Activated T-cell treated with anti-CD3 and anti-CD28 coated beads, Interleukin-2, amount 50 U/mL, for 4 hours (primary cell): ENCODE data around the gene TMPRSS3. TPM values are rescaled to one million over a fixed set of nuclear protein-coding genes. Genes with fewer than 3 reads are reported as not detected.

Experiments
- ATAC-seq, 2 donors: fragments of 200-7000 bp; cut with Tn5 transposase; one replicate each; pipeline ENCODE4 v1.10.0; 2021
- DNase-seq: peaks from one replicate; pipeline ENCODE4 v3.0.0-alpha.2; 2020
- H3K27me3 Mint-ChIP-seq: one replicate; pipeline ENCODE4 v1.8.0; 2021; ENCODE audit warnings: low read depth, mixed read lengths
- H3K36me3 Mint-ChIP-seq: one replicate; pipeline ENCODE4 v1.8.0; 2022; ENCODE audit warnings: mixed read lengths; ENCODE audit not compliant: insufficient read depth
- H3K4me1 Mint-ChIP-seq: one replicate; pipeline ENCODE4 v1.8.0; 2021; ENCODE audit warnings: low read depth, mixed read lengths
- H3K4me3 Mint-ChIP-seq: one replicate; pipeline ENCODE4 v1.8.0; 2021; ENCODE audit warnings: mild to moderate bottlenecking, moderate library complexity, mixed read lengths
- H3K9me3 Mint-ChIP-seq: one replicate; pipeline ENCODE4 v1.8.0; 2021; ENCODE audit warnings: mixed read lengths
- total RNA-seq, 3 donors: library from RNA; stranded (reverse); gene quantifications; one replicate each; pipeline ENCODE4 v1.2.1, GENCODE V29; 2021

The TMPRSS3 gene
- total RNA-seq, 3 donors from 2014 or later = 2.0 to 2.6 (median 2.1) TPM

DNA sequence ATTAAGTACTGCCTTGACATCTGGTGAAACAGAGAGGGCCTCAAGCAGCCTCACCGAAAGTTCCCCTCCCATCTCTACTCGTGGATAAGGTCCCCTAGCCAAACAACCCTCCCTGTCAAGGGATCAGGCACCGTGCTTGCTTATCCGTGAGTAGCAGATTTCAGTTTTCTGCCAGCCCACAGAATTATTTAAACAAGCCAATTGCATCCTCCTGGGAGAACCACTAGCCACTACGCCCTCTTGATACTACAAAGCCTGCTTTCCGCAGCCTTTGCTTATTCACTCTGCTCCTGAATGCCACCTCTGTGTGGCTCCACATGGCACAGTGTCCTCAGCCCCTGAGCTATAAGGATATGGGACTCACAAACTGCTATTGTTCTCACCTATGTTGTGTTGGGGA lies 39.2 kb downstream of the TMPRSS3 start:
- Mint-ChIP-seq H3K4me1 (no peaks in the 10 kb centered on the region), H3K36me3 (no peaks in the 10 kb centered on the region), H3K27me3 (no peaks in the 10 kb centered on the region), H3K9me3 (peaks cover 13% of the 10 kb centered on the region), H3K4me3 (no peak overlapping the region)
- no peak for ATAC-seq
- DNase-seq = no peak

DNA sequence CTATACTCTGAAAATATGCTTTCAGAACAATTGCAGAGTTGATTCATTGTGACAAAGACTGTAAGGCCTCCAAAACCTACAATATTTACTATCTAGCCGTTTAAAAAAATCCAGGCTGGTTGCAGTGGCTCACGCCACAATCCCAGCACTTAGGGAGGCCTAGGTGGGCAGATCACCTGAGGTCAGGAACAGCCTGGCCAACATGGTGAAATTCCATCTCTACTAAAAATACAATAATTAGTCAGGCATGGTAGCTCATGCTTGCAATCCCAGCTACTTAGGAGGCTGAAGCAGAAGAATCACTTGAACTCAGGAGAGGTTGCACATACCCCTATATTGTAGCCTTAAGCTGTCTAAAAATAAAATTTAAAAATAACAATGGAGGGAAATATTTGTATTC lies 39.8 kb downstream of the TMPRSS3 start:
- Mint-ChIP-seq H3K36me3 (no peaks in the 10 kb centered on the region), H3K4me3 (no peak overlapping the region), H3K27me3 (no peaks in the 10 kb centered on the region), H3K9me3 (peaks cover 13% of the 10 kb centered on the region), H3K4me1 (no peaks in the 10 kb centered on the region)
- ATAC-seq = no peak
- DNase-seq = no peak

DNA sequence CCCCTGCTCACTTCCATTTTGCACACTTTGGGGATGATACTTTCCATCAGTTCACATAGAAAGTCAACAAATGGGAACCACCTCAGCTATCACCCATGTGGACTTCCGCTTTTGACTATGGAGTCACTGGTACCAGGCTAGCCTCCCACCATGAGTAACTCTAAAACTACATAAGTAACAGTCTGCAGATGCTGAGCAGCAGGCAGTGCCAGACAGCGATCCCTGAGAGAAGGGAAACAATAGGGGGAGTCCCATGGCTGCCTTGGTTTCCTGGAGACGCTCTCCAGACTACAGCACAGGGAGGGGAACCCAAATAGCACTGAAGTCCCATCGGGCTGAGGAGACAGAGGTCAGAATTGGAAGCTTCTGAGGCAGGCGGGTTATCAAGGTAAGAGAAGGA lies 42.2 kb downstream of the TMPRSS3 start:
- no peak overlapping the region for H3K4me3 Mint-ChIP-seq
- H3K36me3 Mint-ChIP-seq = no peaks in the 10 kb centered on the region
- no peak for ATAC-seq
- DNase-seq = no peak
- H3K9me3 Mint-ChIP-seq = peaks cover 13% of the 10 kb centered on the region
- H3K4me1 Mint-ChIP-seq = no peaks in the 10 kb centered on the region
- no peaks in the 10 kb centered on the region for H3K27me3 Mint-ChIP-seq

DNA sequence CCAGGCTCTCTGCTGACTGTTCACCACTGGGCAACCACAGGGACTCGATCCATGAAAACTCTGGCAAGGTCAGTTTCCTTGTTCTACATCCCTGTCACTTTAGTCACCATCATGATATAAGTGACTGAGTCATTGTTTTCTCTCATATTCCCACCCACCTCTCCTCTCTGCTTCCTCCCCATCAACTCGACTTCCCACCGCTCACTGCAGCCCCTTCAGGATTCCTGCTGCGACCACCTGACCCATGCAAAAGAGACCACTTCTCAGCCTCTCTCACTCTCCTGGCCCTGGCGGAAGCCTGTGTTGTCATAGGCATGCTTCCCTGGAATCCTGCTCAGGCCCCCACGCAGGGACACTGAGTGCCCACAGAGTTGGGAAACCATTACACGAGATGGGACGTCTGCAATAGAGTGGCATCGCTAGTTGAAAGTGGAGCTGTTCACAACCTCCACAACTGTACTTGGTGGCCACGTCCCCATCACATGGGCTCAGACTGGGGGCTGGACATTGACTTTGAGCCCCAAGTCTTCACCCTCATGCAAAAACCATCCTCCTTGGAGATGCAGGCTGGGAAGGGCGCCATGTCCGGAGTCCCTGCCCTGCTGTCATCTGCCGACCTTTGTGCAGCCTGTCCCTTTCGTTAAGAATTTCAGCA lies 43.3 kb downstream of the TMPRSS3 start:
- DNase-seq (no peak), ATAC-seq (no peak)
- Mint-ChIP-seq H3K36me3 (no peaks in the 10 kb centered on the region), H3K4me1 (no peaks in the 10 kb centered on the region), H3K27me3 (no peaks in the 10 kb centered on the region), H3K9me3 (peaks cover 13% of the 10 kb centered on the region), H3K4me3 (no peak overlapping the region)

DNA sequence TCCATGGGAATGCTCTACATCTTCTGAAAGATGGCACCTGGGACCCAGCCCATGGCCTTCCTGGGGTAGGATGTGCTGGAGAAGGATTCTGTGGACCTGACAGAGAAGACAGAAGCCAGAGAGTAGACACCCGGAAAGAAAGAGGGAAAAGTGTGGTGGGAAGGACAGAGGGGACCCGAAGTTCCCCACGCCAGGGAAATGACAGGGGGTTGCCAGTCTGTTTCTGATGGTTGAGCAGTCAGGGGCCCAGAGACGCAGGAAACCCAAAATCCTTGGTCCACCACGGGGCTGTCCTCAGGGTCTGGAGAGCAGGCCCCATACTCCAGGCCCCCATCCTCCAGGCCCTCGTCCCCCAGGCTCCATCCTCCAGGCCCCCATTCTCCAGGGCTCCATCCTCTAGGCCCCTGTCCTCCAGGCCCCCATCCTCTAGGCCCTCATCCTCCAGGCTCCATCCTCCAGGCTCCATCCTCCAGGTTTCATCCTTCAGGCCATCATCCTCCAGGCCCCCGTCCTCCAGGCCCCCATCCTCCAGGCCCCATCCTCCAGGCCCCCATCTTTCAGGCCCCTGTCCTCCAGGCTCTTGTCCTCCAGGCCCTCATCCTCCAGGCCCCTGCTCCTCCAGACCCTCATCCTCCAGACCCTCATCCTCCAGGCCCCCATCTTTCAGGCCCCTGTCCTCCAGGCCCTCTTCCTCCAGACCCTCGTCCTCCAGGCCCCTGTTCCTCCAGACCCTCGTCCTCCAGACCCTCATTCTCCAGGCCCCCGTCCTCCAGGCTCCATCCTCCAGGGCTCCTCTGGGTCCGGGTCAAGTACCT lies 44.0 kb downstream of the TMPRSS3 start:
- Mint-ChIP-seq H3K27me3 (no peaks in the 10 kb centered on the region), H3K4me1 (no peaks in the 10 kb centered on the region), H3K36me3 (no peaks in the 10 kb centered on the region), H3K9me3 (peaks cover 13% of the 10 kb centered on the region), H3K4me3 (no peak overlapping the region)
- no peak for ATAC-seq
- DNase-seq = no peak

DNA sequence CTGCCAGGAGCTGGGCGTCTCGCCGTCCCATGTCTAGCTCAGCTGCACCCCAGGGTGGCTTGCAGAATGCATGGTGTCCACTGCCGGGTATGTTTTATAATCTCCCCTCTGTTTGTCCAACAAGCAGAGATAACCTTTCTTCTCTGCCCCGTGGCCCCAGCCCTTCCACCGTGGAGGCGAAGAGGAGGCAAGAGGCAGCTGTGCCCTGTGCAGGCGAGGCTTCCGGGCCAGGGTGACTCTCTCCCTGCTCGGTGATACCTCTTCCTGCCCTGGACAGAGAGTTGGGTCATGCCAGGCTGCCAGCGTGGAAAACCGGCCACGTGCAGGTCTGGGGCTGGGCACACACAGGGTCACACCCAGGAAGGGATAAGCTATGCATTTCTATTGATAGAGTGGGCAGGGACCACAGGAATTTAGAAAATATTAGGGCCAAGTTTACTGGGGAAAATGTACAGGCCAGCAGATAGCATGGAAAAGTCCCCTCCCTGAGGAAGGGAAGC lies 44.9 kb downstream of the TMPRSS3 start, which contains the start of gene TFF2:
Gene TFF2 (minus strand): TSS at position 68 of the 500 bp plus-strand sequence. CDS start 37 bp downstream, at position 31.
- Mint-ChIP-seq H3K4me1 (no peaks in the 10 kb centered on the region), H3K4me3 (no peak within 1 kb of the TSS), H3K36me3 (no peaks in the 10 kb centered on the region), H3K9me3 (peaks cover 13% of the 10 kb centered on the region), H3K27me3 (no peaks in the 10 kb centered on the region)
- no peak for DNase-seq
- ATAC-seq = no peak

DNA sequence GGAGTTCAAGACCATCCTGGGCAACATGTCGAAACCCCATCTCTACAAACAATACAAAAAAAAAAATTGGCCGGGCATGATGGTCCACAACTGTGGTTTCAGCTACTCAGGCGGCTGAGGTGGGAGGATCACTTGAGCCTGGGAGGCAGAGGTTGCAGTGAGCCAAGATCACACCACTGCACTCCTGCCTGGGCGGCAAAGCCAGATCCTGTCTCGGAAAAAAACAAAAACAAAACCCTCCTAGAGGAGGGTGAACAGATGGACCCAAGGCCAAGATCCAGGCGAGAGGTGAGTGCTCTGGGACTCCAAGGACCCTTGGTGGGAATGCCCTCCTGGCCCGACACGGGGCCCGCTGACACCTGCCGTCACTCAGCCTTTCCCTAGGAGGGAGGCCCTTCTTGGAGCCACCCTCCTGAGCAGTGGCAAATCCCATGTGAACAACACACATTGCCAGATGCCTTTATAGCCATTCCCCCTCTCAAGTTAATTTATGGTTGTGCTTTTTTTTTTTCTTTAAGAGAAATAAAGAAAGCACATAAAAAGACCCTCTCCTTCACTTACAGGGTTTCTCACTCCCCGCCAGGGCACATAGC lies 45.4 kb downstream of the TMPRSS3 start:
- H3K27me3 Mint-ChIP-seq = no peaks in the 10 kb centered on the region
- ATAC-seq = no peak
- H3K9me3 Mint-ChIP-seq = peaks cover 13% of the 10 kb centered on the region
- H3K4me3 Mint-ChIP-seq = no peak overlapping the region
- no peaks in the 10 kb centered on the region for H3K36me3 Mint-ChIP-seq
- no peaks in the 10 kb centered on the region for H3K4me1 Mint-ChIP-seq
- no peak for DNase-seq

DNA sequence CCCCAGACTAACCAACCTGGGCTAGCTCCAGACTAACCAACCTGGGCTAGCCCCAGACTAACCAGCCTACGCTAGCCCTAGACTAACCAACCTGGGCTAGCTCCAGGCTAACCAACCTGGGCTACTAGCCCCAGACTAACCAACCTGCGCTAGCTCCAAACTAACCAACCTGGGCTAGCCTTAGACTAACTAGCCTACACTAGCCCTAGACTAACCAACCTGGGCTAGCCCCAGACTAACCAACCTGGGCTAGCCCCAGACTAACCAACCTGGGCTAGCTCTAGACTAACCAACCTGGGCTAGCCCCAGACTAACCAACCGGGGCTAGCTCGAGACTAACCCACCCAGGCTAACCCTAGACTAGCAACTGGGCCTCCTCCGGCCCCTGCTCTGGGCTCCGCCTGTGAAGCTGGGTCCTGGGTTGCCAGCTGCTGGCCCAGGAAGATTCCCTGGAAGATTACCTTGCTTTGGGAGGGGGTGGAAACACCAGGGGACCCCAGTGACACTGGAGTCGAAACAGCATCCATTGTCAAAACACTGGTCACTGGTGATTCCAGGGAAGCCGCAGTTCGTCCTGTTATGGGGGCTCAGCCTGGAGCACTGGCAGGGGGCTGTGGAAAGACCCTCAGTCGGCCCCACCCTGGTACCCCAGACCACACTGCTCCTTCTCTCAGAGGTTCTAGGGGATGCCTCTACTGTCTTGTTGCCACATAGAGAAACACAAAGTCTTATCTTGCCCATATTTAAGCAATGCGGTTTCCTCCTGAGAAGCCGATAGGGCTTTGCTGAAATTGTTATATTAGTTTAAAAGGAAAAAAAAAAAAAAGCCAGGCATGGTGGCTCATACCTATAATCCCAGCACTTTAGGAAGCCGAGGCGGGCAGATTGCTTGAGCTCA lies 46.2 kb downstream of the TMPRSS3 start:
- no peak for DNase-seq
- Mint-ChIP-seq H3K4me3 (no peak overlapping the region), H3K27me3 (no peaks in the 10 kb centered on the region), H3K36me3 (no peaks in the 10 kb centered on the region), H3K4me1 (no peaks in the 10 kb centered on the region), H3K9me3 (peaks cover 8% of the 10 kb centered on the region)
- ATAC-seq = no peak

DNA sequence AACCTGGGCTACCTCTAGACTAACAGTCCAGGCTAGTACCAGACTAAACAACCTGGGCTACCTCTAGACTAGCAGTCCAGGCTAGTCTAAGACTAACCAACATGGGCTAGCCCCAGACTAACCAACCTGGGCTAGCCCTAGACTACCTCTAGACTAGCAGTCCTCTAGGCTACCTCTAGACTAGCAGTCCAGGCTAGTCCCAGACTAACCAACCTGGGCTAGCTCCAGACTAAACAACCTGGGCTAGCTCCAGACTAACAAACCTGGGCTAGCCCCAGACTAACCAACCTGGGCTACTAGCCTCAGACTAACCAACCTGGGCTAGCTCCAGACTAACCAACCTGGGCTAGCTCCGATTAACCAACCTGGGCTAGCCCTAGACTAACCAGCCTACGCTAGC lies 47.1 kb downstream of the TMPRSS3 start:
- Mint-ChIP-seq H3K27me3 (no peaks in the 10 kb centered on the region), H3K36me3 (no peaks in the 10 kb centered on the region), H3K4me1 (no peaks in the 10 kb centered on the region), H3K9me3 (peaks cover 2% of the 10 kb centered on the region), H3K4me3 (no peak overlapping the region)
- no peak for DNase-seq
- no peak for ATAC-seq

DNA sequence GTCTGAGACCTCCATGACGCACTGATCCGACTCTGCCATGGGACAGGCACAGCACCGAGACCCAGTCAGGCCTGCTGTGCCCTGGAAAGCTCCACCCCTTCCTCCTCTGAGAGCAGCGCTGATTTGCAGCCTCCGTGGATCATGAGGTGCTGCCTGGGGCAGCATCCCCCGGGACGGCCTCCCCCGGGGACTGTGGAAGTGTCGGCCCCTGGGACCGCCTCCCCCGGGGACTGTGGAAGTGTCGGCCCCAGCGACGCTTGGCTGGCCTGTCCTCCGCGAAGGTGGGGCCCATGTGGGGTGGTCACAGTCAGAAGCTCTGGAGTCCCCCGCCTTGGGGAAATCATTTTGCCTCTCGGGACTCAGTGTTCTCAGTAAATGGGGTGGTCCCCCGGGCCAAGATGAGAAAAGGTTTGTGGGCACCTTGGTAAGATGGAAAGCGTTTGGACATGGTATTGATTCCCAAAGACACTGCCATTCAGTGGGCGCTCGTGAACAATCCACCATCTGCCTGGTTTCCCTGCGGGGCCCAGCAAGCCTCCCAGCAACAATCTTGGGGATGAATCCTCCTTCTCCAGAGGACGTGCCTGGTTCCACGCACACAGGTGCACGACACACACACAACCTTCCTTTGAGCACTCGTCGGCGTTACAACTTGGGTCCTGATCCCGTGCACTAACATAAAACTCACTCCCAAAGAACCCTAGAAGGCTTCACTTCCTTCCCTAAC lies 48.1 kb downstream of the TMPRSS3 start:
- H3K4me1 Mint-ChIP-seq = no peaks in the 10 kb centered on the region
- no peak overlapping the region for H3K4me3 Mint-ChIP-seq
- DNase-seq = no peak
- no peaks in the 10 kb centered on the region for H3K9me3 Mint-ChIP-seq
- H3K27me3 Mint-ChIP-seq = no peaks in the 10 kb centered on the region
- H3K36me3 Mint-ChIP-seq = no peaks in the 10 kb centered on the region
- no peak for ATAC-seq

DNA sequence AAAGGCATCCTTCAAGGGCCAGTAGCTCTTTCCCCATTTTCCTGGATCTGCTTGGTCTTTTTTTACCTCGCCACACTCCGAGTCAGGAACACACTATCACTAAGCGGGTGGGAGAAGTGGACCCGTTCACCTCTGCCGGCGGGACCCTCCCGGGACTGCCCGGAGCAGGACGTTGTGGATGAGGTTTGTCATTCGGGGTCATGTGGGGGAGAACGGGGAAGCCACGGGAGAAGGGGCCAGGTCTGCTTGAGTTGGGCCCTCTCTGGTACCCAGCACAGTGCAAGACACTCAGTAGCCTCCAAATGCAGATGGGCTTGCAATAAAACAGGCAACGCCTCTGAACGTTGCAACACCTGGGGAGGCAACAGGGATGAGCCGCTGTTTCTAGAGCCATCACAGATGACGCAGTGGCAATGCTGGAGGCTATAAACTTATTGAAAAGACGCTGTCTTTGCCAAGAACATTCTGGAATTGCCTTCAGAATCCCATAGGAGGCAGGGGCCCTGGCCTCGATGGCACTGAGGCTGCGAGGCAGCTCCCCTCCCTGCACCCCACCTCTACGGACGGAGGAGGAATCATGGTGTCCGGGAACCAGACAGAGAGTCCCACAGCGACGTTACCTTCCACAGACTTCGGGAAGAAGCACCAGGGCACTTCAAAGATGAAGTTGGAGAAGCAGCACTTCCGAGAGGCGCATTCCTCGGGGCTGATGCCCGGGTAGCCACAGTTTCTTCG lies 48.8 kb downstream of the TMPRSS3 start:
- Mint-ChIP-seq H3K4me1 (no peaks in the 10 kb centered on the region), H3K27me3 (no peaks in the 10 kb centered on the region), H3K4me3 (no peak overlapping the region), H3K9me3 (no peaks in the 10 kb centered on the region), H3K36me3 (no peaks in the 10 kb centered on the region)
- DNase-seq (no peak), ATAC-seq (no peak)

DNA sequence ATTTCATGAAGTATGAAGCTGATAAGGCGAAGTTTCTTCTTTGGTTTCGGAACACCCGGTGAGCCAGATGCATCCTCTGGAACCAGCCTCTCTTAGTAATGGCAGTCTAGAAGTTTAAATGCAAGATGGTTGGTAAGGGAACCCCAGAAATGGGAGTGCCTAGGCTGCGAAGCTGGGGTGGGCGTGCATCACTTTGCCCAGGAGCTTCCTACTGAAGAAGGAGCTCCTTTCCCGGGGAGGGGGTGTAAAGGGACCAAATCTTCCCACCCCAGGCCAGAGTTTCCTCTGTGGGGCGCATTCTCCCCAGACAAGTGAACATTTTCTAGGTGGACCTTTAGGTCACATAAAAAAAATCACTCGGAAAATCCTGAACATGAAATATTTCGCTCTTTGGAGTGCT lies 49.4 kb downstream of the TMPRSS3 start:
- Mint-ChIP-seq H3K4me3 (no peak overlapping the region), H3K36me3 (no peaks in the 10 kb centered on the region), H3K9me3 (no peaks in the 10 kb centered on the region), H3K27me3 (no peaks in the 10 kb centered on the region), H3K4me1 (no peaks in the 10 kb centered on the region)
- DNase-seq (no peak), ATAC-seq (no peak)

DNA sequence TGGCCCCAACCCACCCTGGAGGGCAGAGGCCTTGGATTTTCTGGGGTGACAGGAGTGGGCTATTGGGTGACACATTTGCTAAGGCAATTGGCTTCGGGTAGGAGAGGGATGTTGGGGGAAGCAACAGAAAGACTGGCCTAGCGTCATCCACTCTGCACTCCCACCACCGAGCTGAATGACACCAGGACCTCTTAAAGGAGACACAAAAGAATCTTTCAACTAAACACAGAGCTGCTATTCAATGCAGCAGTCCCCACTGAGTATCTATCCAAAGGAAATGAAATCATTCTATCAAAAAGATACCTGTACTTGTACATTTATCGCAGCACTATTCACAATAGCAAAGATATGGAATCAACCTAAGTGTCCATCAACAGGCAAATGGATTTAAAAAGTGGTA lies 51.2 kb downstream of the TMPRSS3 start:
- no peak for ATAC-seq

More for the DNA sequence above, 51.2 kb downstream of the TMPRSS3 start:
- H3K9me3 Mint-ChIP-seq = no peaks in the 10 kb centered on the region
- no peak overlapping the region for H3K4me3 Mint-ChIP-seq
- no peaks in the 10 kb centered on the region for H3K36me3 Mint-ChIP-seq
- no peaks in the 10 kb centered on the region for H3K4me1 Mint-ChIP-seq
- DNase-seq = no peak
- no peaks in the 10 kb centered on the region for H3K27me3 Mint-ChIP-seq
